H1 (cell line): ENCODE data around the gene POLA2. TPM values are rescaled to one million over a fixed set of nuclear protein-coding genes. Genes with fewer than 3 reads are reported as not detected.

Experiments used
- CTCF ChIA-PET: fragments of 300-600 bp; sonication (Branson Sonifier 250); formaldehyde crosslinking; loops from one replicate; lab custom pipeline; 2021; ENCODE audit not compliant: partially characterized antibody; lab: Charles Lee
- POLR2A ChIA-PET: fragments of 300-600 bp; sonication (Branson Sonifier 250); formaldehyde crosslinking; loops from one replicate; lab custom pipeline; 2021; ENCODE audit warnings: inconsistent platforms; ENCODE audit not compliant: partially characterized antibody; lab: Charles Lee
- DNase-seq, 2 experiments: peaks; one replicate each; pipeline versions ENCODE4 v3.0.0 to v3.0.0-alpha.2; 2010 to 2022; ENCODE audit warnings: low spot score in 2 of 2, low read depth in 1 of 2, mixed read lengths in 1 of 2
- FAIRE-seq: peaks from 2 replicates; lab custom pipeline; 2011; peaks lifted over from hg19 to GRCh38; lab: Jason Lieb, UNC
- H2AFZ ChIP-seq: 2 replicates; pipeline ENCODE4 v1.8.1; 2012; ENCODE audit warnings: low read length, inconsistent platforms
- H2AK5ac ChIP-seq: 2 replicates; pipeline ENCODE4 v1.6.1; 2013; ENCODE audit warnings: low read depth, low read length
- H2BK120ac ChIP-seq: replicated peaks from 2 replicates; pipeline ENCODE3; 2013; ENCODE audit warnings: low read depth, low read length, inconsistent platforms
- H2BK12ac ChIP-seq: 2 replicates; pipeline ENCODE4 v1.6.1; 2013; ENCODE audit warnings: low read depth, low read length
- H2BK15ac ChIP-seq: 2 replicates; pipeline ENCODE4 v1.6.1; 2013; ENCODE audit warnings: low read length
- H2BK20ac ChIP-seq: 2 replicates; pipeline ENCODE4 v1.6.1; 2013; ENCODE audit warnings: low read length
- H2BK5ac ChIP-seq: 2 replicates; pipeline ENCODE4 v1.6.1; 2013; ENCODE audit warnings: low read depth, low read length
- H3K14ac ChIP-seq: 2 replicates; pipeline ENCODE4 v1.6.1; 2013; ENCODE audit warnings: inconsistent platforms; ENCODE audit not compliant: insufficient read length
- H3K18ac ChIP-seq: 2 replicates; pipeline ENCODE4 v1.6.1; 2013; ENCODE audit warnings: low read length; ENCODE audit errors: extremely low read depth
- H3K23ac ChIP-seq: 2 replicates; pipeline ENCODE4 v1.6.1; 2013; ENCODE audit warnings: inconsistent platforms; ENCODE audit not compliant: insufficient read length
- H3K23me2 ChIP-seq: 2 replicates; pipeline ENCODE4 v1.6.1; 2013; ENCODE audit warnings: low read depth, low read length
- H3K27ac ChIP-seq: 2 replicates; pipeline ENCODE4 v1.6.1; 2011; ENCODE audit warnings: low read depth, low read length, inconsistent platforms
- H3K27me3 ChIP-seq, 4 experiments: replicated peaks in 1 of 4; 1 replicate in 1 of 4; 2 replicates in 3 of 4; pipeline versions ENCODE4 v1.6.1 to v1.8.1; 2011 to 2013; ENCODE audit warnings: low read length in 3 of 4, mild to moderate bottlenecking in 3 of 4, inconsistent platforms in 2 of 4, mixed read lengths in 2 of 4, moderate library complexity in 1 of 4; ENCODE audit not compliant: control insufficient read depth in 3 of 4, insufficient read depth in 3 of 4; ENCODE audit errors: extremely low read depth in 1 of 4
- H3K36me3 ChIP-seq, 4 experiments: 2 replicates each; pipeline versions ENCODE4 v1.6.1 to v1.8.1; 2011 to 2013; ENCODE audit warnings: mild to moderate bottlenecking in 4 of 4, low read length in 3 of 4, moderate library complexity in 2 of 4, control low read depth in 1 of 4, inconsistent platforms in 1 of 4; ENCODE audit not compliant: insufficient read depth in 4 of 4, control insufficient read depth in 2 of 4
- H3K4ac ChIP-seq: replicated peaks from 2 replicates; pipeline ENCODE3; 2013; ENCODE audit warnings: low read length, low read depth, mixed read lengths, inconsistent platforms; ENCODE audit not compliant: insufficient read length
- H3K4me1 ChIP-seq, 4 experiments: replicated peaks in 1 of 4; 1 replicate in 1 of 4; 2 replicates in 3 of 4; pipeline versions ENCODE4 v1.6.1 to v1.8.1; 2011 to 2013; ENCODE audit warnings: low read length in 3 of 4, inconsistent platforms in 2 of 4, mixed read lengths in 1 of 4; ENCODE audit not compliant: insufficient read depth in 4 of 4, control insufficient read depth in 3 of 4
- H3K4me2 ChIP-seq, 2 experiments: 2 replicates each; pipeline versions ENCODE4 v1.6.1 to v1.8.1; 2011 to 2013; ENCODE audit warnings: low read depth in 2 of 2, low read length in 2 of 2, control low read depth in 1 of 2, inconsistent platforms in 1 of 2, mild to moderate bottlenecking in 1 of 2; ENCODE audit not compliant: insufficient read depth in 1 of 2
- H3K4me3 ChIP-seq, 4 experiments: fragments of 200-600, 300-600 bp in 1 of 4; sonication (generic), shearing (Covaris generic), sonication (Bioruptor Twin) in 1 of 4; 2 replicates each; pipeline versions ENCODE4 v1.5.1 to v1.8.1; 2011 to 2016; ENCODE audit warnings: low read length in 4 of 4, low read depth in 3 of 4, control low read depth in 2 of 4, inconsistent platforms in 2 of 4, mild to moderate bottlenecking in 2 of 4, mixed read lengths in 1 of 4, moderate library complexity in 1 of 4; ENCODE audit not compliant: insufficient read depth in 2 of 4; ENCODE audit errors: extremely low read depth in 1 of 4
- H3K56ac ChIP-seq: replicated peaks from 2 replicates; pipeline ENCODE3; 2013; ENCODE audit warnings: low read depth, mild to moderate bottlenecking, mixed read lengths, low read length, inconsistent platforms; ENCODE audit not compliant: insufficient read length
- H3K79me1 ChIP-seq: 2 replicates; pipeline ENCODE4 v1.6.1; 2013; ENCODE audit warnings: low read depth, low read length, control low read depth
- H3K79me2 ChIP-seq, 2 experiments: 2 replicates each; pipeline versions ENCODE4 v1.6.1 to v1.8.1; 2012 to 2013; ENCODE audit warnings: low read length in 2 of 2, mild to moderate bottlenecking in 2 of 2, inconsistent platforms in 1 of 2; ENCODE audit not compliant: insufficient read depth in 2 of 2, control insufficient read depth in 1 of 2
- H3K9ac ChIP-seq, 4 experiments: replicated peaks in 1 of 4; 1 replicate in 1 of 4; 2 replicates in 3 of 4; pipeline versions ENCODE4 v1.6.1 to v1.8.1; 2011 to 2013; ENCODE audit warnings: low read depth in 3 of 4, low read length in 3 of 4, control low read depth in 2 of 4, mild to moderate bottlenecking in 2 of 4, moderate library complexity in 2 of 4, inconsistent platforms in 1 of 4; ENCODE audit errors: extremely low read depth in 1 of 4
- H3K9me3 ChIP-seq, 2 experiments: 2 replicates each; pipeline versions ENCODE4 v1.6.1 to v1.8.1; 2012 to 2013; ENCODE audit warnings: mild to moderate bottlenecking in 2 of 2, moderate library complexity in 2 of 2, control low read depth in 1 of 2, inconsistent platforms in 1 of 2, low read depth in 1 of 2, low read length in 1 of 2, mixed read lengths in 1 of 2; ENCODE audit not compliant: insufficient read depth in 2 of 2
- H4K20me1 ChIP-seq, 2 experiments: replicated peaks in 1 of 2; 2 replicates each; pipeline versions ENCODE3 to v1.8.1; 2011 to 2013; ENCODE audit warnings: inconsistent platforms in 2 of 2, low read length in 2 of 2, mild to moderate bottlenecking in 1 of 2; ENCODE audit not compliant: insufficient read depth in 2 of 2, control insufficient read depth in 1 of 2
- H4K5ac ChIP-seq: 2 replicates; pipeline ENCODE4 v1.6.1; 2013; ENCODE audit warnings: low read length, low read depth, mixed read lengths, inconsistent platforms; ENCODE audit not compliant: insufficient read length
- H4K8ac ChIP-seq: 2 replicates; pipeline ENCODE4 v1.8.0; 2013; ENCODE audit warnings: mild to moderate bottlenecking, moderate library complexity, low read length, inconsistent platforms; ENCODE audit not compliant: insufficient read depth; ENCODE audit errors: extremely low read depth
- H4K91ac ChIP-seq: replicated peaks from 2 replicates; pipeline ENCODE3; 2013; ENCODE audit warnings: low read length, mixed read lengths, inconsistent platforms; ENCODE audit not compliant: insufficient read length
- BCL11A ChIP-seq, 2 experiments: IDR thresholded peaks; one replicate each; pipeline ENCODE4 v1.6.1; 2011; ENCODE audit warnings: low read depth in 2 of 2, low read length in 2 of 2, mild to moderate bottlenecking in 2 of 2
- BRCA1 ChIP-seq: IDR thresholded peaks from 2 replicates; pipeline ENCODE4 v1.6.1; 2012; ENCODE audit warnings: low read depth, low read length, improper control_type of control experiment
- EP300 ChIP-seq, 2 experiments: IDR thresholded peaks; 1 replicate in 1 of 2; 2 replicates in 1 of 2; pipeline ENCODE4 v1.6.1; 2011 to 2012; ENCODE audit warnings: low read depth in 2 of 2, low read length in 2 of 2, mild to moderate bottlenecking in 2 of 2, borderline replicate concordance in 1 of 2, inconsistent platforms in 1 of 2, moderate library complexity in 1 of 2
- JUND ChIP-seq: IDR thresholded peaks from 2 replicates; pipeline ENCODE4 v1.6.1; 2011; ENCODE audit warnings: mild to moderate bottlenecking, improper control_type of control experiment, low read length
- NANOG ChIP-seq: IDR thresholded peaks from 2 replicates; pipeline ENCODE4 v1.6.1; 2011; ENCODE audit warnings: low read length, low read depth, mild to moderate bottlenecking, inconsistent platforms; ENCODE audit not compliant: insufficient read depth, poor library complexity, severe bottlenecking
- SP1 ChIP-seq: IDR thresholded peaks from 2 replicates; pipeline ENCODE4 v1.6.1; 2011; ENCODE audit warnings: low read depth, low read length
- SRF ChIP-seq: IDR thresholded peaks from 2 replicates; pipeline ENCODE4 v1.6.1; 2011; ENCODE audit warnings: mild to moderate bottlenecking, low read depth, low read length, moderate library complexity
- TAF7 ChIP-seq: optimal IDR thresholded peaks from 2 replicates; pipeline ENCODE3; 2011; ENCODE audit warnings: low read depth, mild to moderate bottlenecking, inconsistent platforms, low read length, moderate library complexity, borderline replicate concordance
- TEAD4 ChIP-seq: IDR thresholded peaks from 2 replicates; pipeline ENCODE4 v1.6.1; 2012; ENCODE audit warnings: low read depth, low read length, inconsistent platforms, mixed read lengths
- YY1 ChIP-seq: IDR thresholded peaks from 2 replicates; pipeline ENCODE4 v1.6.1; 2011; ENCODE audit warnings: low read depth, mild to moderate bottlenecking, low read length
- WGBS, 2 experiments: shearing (Covaris generic) in 1 of 2; methylation state at CpG; one replicate each; pipeline versions ENCODE4 v1.1.6 to v1.1.7; 2013 to 2015; ENCODE audit warnings: low lambda C conversion rate in 2 of 2, mixed read lengths in 2 of 2, inconsistent platforms in 1 of 2, low coverage in 1 of 2, missing lambda C conversion rate in 1 of 2; ENCODE audit not compliant: insufficient replicate concordance in 2 of 2, insufficient coverage in 1 of 2, insufficient read length in 1 of 2; ENCODE audit errors: extremely low coverage in 1 of 2, missing lambda C conversion rate in 1 of 2; 5-methylcytosine and 5-hydroxymethylcytosine counted together
- polyA plus RNA-seq, 7 experiments: library from polyadenylated mRNA; depleted of rRNA in 3 of 7; stranded (reverse) in 5 of 7; unstranded in 2 of 7; fragments of >200 nt in 5 of 7; fragments of 200-250 nt in 2 of 7; gene quantifications; 1 replicate in 5 of 7; 2 replicates in 1 of 7; 4 replicates in 1 of 7; pipeline versions ENCODE4 v1.2.1 to v1.2.3, GENCODE V29; 2011 to 2013; ENCODE audit warnings: missing spikeins in 2 of 7, mixed read lengths in 2 of 7
- total RNA-seq: library from RNA; stranded (reverse); fragmentation: NEBNext Ultra II Directional; extraction: Animal tissue kit (Norgen Biotek cat#: 25700); gene quantifications from 2 replicates; pipeline ENCODE4 v1.2.1, GENCODE V29; 2021
- TF ChIP-seq, protein P1 (sequence below): IDR thresholded peaks from 2 replicates; pipeline ENCODE4 v1.6.1; 2012; ENCODE audit warnings: inconsistent platforms

POLA2 gene
- total and polyA plus RNA-seq, 2 of the 8 experiments (the other 6 are each of a cell fraction or from before 2014, with no cell fraction given), result 31.2 to 55.9 TPM

DNA sequence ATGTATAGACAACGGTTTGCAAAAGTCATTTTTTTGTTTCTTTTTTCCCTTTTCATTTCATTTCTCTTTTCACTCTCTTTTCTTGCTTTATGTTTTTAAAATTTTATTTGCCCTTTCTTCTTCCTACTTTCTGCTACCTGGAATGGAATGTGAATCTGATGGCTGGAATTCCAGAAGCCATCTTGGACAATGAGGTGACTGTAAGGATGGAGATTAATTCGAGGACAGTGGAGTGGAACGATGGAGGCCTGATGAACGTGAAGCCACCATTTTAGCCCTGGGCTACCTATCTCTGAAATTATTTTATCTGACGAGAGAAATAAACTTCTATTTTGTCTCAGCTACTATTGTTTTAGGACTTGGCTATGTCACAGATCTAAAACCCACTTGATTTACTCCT, 2.8 kb upstream of the POLA2 start:
- no peak overlapping the region for H3K4me2 ChIP-seq
- TF ChIP-seq YY1 (peak; percentile 72), EP300 (IDR thresholded peaks at IDR 0.05; ENCODE audit: borderline replicate concordance in 1 of 2, low read depth in 2 of 2, low read length in 2 of 2) (no peak), BRCA1 (no peak), BCL11A (IDR thresholded peaks at IDR 0.05; ENCODE audit: low read depth in 2 of 2, low read length in 2 of 2) (no peak), JUND (no peak), SRF (no peak), SP1 (no peak), TAF7 (no peak), TEAD4 (0 out of 2 replicates have a peak, but pooled peaks have one; percentile 26), NANOG (no peak)
- TF ChIP-seq, protein P1, sequence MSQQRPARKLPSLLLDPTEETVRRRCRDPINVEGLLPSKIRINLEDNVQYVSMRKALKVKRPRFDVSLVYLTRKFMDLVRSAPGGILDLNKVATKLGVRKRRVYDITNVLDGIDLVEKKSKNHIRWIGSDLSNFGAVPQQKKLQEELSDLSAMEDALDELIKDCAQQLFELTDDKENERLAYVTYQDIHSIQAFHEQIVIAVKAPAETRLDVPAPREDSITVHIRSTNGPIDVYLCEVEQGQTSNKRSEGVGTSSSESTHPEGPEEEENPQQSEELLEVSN, result no peak
- H3K27me3 ChIP-seq, result no peaks in the 10 kb centered on the region
- H3K4ac ChIP-seq, result no peak overlapping the region
- H4K91ac ChIP-seq, result no peak overlapping the region
- H3K56ac ChIP-seq, result no peak overlapping the region
- no peak overlapping the region for H3K4me3 ChIP-seq
- H2AK5ac ChIP-seq, result no peak overlapping the region
- peaks cover 0 to 3% (median under 1%) of the 10 kb centered on the region in 4 experiments; a peak in 2 of 7 replicates for H3K4me1 ChIP-seq
- H4K5ac ChIP-seq, result no peak overlapping the region
- no peak overlapping the region for H3K23ac ChIP-seq
- H3K79me1 ChIP-seq, result peaks cover 5% of the 10 kb centered on the region
- no peak overlapping the region for H3K18ac ChIP-seq
- no peak overlapping the region for H2BK120ac ChIP-seq
- peaks cover 18% of the 10 kb centered on the region for H3K23me2 ChIP-seq
- H2AFZ ChIP-seq, result no peak overlapping the region
- ChIA-PET CTCF (interaction anchor here (0.7 to 2.4 kb wide), 4 partner anchors 8 to 129 kb away, joined by 3 to 19 read pairs (median 5); no protein-coding TSS in a partner anchor), POLR2A (interaction anchor here (0.6 to 1.5 kb wide), 4 partner anchors 11 to 124 kb away, joined by 3 to 4 read pairs (median 3); no protein-coding TSS in a partner anchor)
- no peak overlapping the region for H2BK20ac ChIP-seq
- no peak overlapping the region for H3K27ac ChIP-seq
- no peaks in the 10 kb centered on the region for H4K20me1 ChIP-seq
- DNase-seq (no peak), FAIRE-seq (no peak)
- H2BK15ac ChIP-seq, result no peak overlapping the region; the same call in 1 of the 2 replicates
- H3K36me3 ChIP-seq, result no peaks in the 10 kb centered on the region
- no peak overlapping the region for H3K14ac ChIP-seq
- H3K9ac ChIP-seq, result no peak overlapping the region
- 78% methylated on average over 5 of the region's 5 CpGs; no CpG with 5 or more reads in 1 of the 2 experiments for WGBS, 2 experiments
- no peaks in the 10 kb centered on the region for H3K9me3 ChIP-seq
- H4K8ac ChIP-seq, result no peak overlapping the region
- no peak overlapping the region for H2BK12ac ChIP-seq
- H3K79me2 ChIP-seq, result peaks cover 5 to 14% of the 10 kb centered on the region in 2 experiments
- H2BK5ac ChIP-seq, result no peak overlapping the region
